ENCODE measurements around the gene CDC42BPG. TPM values are rescaled to one million over a fixed set of nuclear protein-coding genes. Genes with fewer than 3 reads are reported as not detected.
A peak's percentile ranks its signal among the peaks of the same experiment; 100 is the strongest.

CDC42BPG gene
- total RNA-seq, 1 experiment from 2014 or later, result 30.1 TPM

DNA sequence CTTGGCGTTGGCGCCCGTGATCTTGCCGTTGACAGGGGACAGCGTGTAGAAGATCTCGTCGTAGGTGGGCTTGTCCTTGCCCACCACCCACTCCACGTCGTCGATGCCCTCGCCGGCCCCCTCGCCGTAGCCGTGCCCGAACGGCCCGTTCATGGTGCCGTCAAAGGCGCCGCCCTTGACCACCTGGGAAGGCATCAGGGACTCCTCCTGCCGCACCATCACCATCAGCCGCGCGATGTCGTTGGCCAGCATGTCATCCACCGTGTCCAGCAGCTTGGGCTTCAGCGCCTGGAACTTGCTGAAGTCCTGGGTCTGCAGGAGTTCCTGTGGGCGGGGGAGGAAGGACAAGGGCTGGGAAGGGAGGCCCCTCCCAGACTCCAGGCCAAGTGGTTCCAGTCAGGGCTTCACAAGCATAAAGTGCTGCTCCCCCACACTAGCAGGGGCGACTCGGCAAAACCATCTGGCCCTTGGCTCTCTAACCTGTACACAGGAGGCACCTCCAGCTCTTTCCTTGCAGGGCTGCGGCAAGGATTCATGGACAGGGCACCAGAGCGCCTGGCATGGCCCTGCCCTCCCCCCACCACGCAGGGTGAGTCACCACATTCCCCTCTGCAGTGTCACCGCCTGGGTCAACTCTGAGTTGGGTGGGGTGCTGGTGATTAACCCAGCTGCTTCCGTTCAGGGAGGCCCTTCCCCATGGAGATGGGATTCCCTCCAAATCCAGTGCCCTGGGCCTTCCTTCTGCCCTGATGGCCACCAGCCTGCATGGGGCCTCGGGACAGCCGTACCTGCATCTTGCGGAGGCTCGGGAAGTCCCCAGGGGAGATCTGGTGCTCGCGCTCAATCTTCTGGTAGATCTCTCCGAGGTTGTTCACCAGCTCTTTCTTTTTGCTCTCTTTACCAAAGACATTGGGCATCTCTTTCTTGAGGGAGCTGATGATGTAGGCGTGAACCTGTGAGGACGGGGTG, 10.4 kb upstream of the CDC42BPG start:
- Histone ChIP-seq H3K27ac (ENCODE audit: low read depth, low read length) (peak overlapping the region; percentile 99), H3K9me3 (ENCODE audit: control insufficient read depth in 1 of 2, insufficient read depth in 1 of 2, low read depth in 1 of 2, low read length in 2 of 2) (no peaks in the 10 kb centered on the region), H3K36me3 (ENCODE audit: control insufficient read depth in 1 of 2, insufficient read depth in 2 of 2, low read length in 2 of 2) (peaks cover 3 to 30% of the 10 kb centered on the region in 2 experiments; a peak in 2 of 4 replicates), H3K4me1 (ENCODE audit: control insufficient read depth in 1 of 2, insufficient read depth in 2 of 2, low read length in 2 of 2) (peaks cover 74 to 93% of the 10 kb centered on the region in 2 experiments), H3K9me2 (ENCODE audit: insufficient read depth) (no peaks in the 10 kb centered on the region), H3K4me3 (replicated peaks in 1 of 2; ENCODE audit: low read depth in 1 of 2, low read length in 2 of 2) (peak overlapping the region; percentile 26 to 50), H3K4me2 (ENCODE audit: low read length) (peak overlapping the region; percentile 82), H4K20me1 (ENCODE audit: insufficient read depth) (no peaks in the 10 kb centered on the region), H3K27me3 (ENCODE audit: insufficient read depth, low read length) (no peaks in the 10 kb centered on the region), H3K79me2 (ENCODE audit: insufficient read depth, low read length) (peaks cover 39% of the 10 kb centered on the region), H2AFZ (ENCODE audit: low read depth, low read length, poor library complexity, severe bottlenecking) (no peak overlapping the region), H3K9ac (ENCODE audit: low read length) (peak overlapping the region; percentile 65)
- intact Hi-C loops (cut with micrococcal nuclease), result no loop called here
- BruUV-seq (replicated peaks), result TSS peak; percentile 44
- ChIA-PET RAD21 (ENCODE audit: low non-redundant PET in 1 of 2, low total read pairs in 2 of 2, uncharacterized antibody in 2 of 2, unreplicated experiment in 2 of 2) (interaction anchor here in 1 of 2 experiments (0.6 kb wide), 1 partner anchor 23 kb away, joined by 3 read pairs; the partner anchor contains the start of gene EHD1), POLR2A (interaction anchor here (0.7 to 9.0 kb wide), 9 partner anchors 9 to 267 kb away, joined by 3 to 56 read pairs (median 4); partner anchors contain the start of genes EHD1, FAU, MRPL49 and SF1), CTCF (interaction anchor here (0.6 to 3.1 kb wide), 7 partner anchors 7 to 263 kb away, joined by 3 to 17 read pairs (median 4); partner anchors contain the start of genes ARL2, CDC42BPG and ZNHIT2)
- peak; percentile 84 for ATAC-seq
- DNase-seq (ENCODE audit: low read depth, low spot score), result peak; percentile 91
- TF ChIP-seq SIN3A (IDR thresholded peaks at IDR 0.05; ENCODE audit: low read depth) (no peak), ZNF274 (IDR thresholded peaks at IDR 0.05; ENCODE audit: low read depth, low read length) (no peak), YY1 (IDR thresholded peaks at IDR 0.05; ENCODE audit: extremely low read depth, insufficient replicate concordance, low read depth, low read length) (peak; percentile 50), ELF1 (IDR thresholded peaks at IDR 0.05; ENCODE audit: borderline replicate concordance, low read depth) (no peak), POLR2AphosphoS5 (IDR thresholded peaks at IDR 0.05; ENCODE audit: low read depth, low read length) (peak; percentile 88), EZH2phosphoT487 (IDR thresholded peaks at IDR 0.05; ENCODE audit: borderline replicate concordance) (no peak), ZFX (IDR thresholded peaks at IDR 0.05) (peak; percentile 30; the same call in 1 of the 2 replicates), TCF7L2 (IDR thresholded peaks at IDR 0.05; ENCODE audit: borderline replicate concordance, extremely low read depth, insufficient read depth, insufficient read length) (peak; percentile 75), FOSL1 (IDR thresholded peaks at IDR 0.05; ENCODE audit: low read depth) (no peak), EGR1 (IDR thresholded peaks at IDR 0.05; ENCODE audit: low read depth) (no peak), POLR2A (IDR thresholded peaks at IDR 0.05; ENCODE audit: borderline replicate concordance, extremely low read depth, insufficient read depth, insufficient read length) (no peak), CEBPB (IDR thresholded peaks at IDR 0.05; ENCODE audit: low read depth) (no peak), SRF (IDR thresholded peaks at IDR 0.05; ENCODE audit: low read depth) (no peak), EZH2 (IDR thresholded peaks at IDR 0.05) (no peak), SP1 (IDR thresholded peaks at IDR 0.05; ENCODE audit: low read depth) (no peak)
- TF ChIP-seq, protein P1, sequence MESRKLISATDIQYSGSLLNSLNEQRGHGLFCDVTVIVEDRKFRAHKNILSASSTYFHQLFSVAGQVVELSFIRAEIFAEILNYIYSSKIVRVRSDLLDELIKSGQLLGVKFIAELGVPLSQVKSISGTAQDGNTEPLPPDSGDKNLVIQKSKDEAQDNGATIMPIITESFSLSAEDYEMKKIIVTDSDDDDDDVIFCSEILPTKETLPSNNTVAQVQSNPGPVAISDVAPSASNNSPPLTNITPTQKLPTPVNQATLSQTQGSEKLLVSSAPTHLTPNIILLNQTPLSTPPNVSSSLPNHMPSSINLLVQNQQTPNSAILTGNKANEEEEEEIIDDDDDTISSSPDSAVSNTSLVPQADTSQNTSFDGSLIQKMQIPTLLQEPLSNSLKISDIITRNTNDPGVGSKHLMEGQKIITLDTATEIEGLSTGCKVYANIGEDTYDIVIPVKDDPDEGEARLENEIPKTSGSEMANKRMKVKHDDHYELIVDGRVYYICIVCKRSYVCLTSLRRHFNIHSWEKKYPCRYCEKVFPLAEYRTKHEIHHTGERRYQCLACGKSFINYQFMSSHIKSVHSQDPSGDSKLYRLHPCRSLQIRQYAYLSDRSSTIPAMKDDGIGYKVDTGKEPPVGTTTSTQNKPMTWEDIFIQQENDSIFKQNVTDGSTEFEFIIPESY (IDR thresholded peaks at IDR 0.05; ENCODE audit: extremely low read depth, insufficient replicate concordance, low read length), result peak; percentile 66
- TF ChIP-seq, protein P2, sequence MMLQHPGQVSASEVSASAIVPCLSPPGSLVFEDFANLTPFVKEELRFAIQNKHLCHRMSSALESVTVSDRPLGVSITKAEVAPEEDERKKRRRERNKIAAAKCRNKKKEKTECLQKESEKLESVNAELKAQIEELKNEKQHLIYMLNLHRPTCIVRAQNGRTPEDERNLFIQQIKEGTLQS (IDR thresholded peaks at IDR 0.05), result no peak
- TF ChIP-seq, protein P3, sequence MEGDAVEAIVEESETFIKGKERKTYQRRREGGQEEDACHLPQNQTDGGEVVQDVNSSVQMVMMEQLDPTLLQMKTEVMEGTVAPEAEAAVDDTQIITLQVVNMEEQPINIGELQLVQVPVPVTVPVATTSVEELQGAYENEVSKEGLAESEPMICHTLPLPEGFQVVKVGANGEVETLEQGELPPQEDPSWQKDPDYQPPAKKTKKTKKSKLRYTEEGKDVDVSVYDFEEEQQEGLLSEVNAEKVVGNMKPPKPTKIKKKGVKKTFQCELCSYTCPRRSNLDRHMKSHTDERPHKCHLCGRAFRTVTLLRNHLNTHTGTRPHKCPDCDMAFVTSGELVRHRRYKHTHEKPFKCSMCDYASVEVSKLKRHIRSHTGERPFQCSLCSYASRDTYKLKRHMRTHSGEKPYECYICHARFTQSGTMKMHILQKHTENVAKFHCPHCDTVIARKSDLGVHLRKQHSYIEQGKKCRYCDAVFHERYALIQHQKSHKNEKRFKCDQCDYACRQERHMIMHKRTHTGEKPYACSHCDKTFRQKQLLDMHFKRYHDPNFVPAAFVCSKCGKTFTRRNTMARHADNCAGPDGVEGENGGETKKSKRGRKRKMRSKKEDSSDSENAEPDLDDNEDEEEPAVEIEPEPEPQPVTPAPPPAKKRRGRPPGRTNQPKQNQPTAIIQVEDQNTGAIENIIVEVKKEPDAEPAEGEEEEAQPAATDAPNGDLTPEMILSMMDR (IDR thresholded peaks at IDR 0.05 in 2 of 3, conservative IDR thresholded peaks at IDR 0.05 in 1 of 3; ENCODE audit: borderline replicate concordance in 1 of 3, insufficient read depth in 1 of 3, low read depth in 2 of 3, low read length in 2 of 3), result no peak
